Stimulated activated CD4-positive, alpha-beta T cell treated with anti-CD3 and anti-CD28 coated beads, Interleukin-1b, Interleukin-23, amount 100 ng/mL, for 1 hour (primary cell): ENCODE results near the gene IL10RB.
"Not testable (repeated sequence)": the region's sequence is repeated elsewhere in the genome, so short reads cannot be mapped to it uniquely, and the experiment has no call there.

ENCODE experiments used
- DNase-seq, 2 donors: peaks; one replicate each; pipeline ENCODE4 v3.0.0-alpha.2; 2020; ENCODE audit warnings: low read depth in 2 of 2

The IL10RB gene

DNA sequence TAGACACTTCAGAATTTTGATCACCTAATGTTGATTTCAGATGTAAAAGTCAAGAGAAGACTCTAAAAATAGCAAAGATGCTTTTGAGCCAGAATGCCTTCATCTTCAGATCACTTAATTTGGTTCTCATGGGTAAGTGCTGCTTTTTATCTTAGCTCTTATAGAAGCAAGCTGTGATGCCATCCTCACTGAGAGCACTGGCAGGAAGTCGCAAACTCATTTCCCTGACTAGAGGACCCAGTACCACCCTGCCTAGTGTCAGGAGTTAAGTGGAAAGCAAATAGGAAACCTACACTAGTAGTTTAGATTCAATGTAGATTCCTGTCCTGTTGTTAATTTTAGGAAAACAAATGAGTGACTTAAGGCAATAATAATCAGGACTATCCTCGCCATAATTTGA, 24.3 kb upstream of the IL10RB start:
- DNase-seq: no peak

- not testable (repeated sequence) for DNase-seq
These were observed 23.3 kb upstream of the IL10RB start for GRCh38 chr21:33242846-33243245.

GRCh38 chr21:33244082-33244778, 21.9 kb upstream of the IL10RB start:
- DNase-seq: no peak

DNA sequence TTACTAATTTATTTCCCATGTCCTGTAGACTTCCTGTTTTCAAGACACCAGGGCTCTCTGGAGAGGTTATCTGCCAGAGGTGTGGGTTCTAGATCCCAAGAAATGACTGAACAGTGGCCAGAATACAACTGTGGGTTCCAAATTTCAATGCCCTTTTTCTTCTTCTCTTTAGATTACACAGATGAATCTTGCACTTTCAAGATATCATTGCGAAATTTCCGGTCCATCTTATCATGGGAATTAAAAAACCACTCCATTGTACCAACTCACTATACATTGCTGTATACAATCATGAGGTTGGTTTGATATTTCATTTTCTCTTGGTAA, 21.4 kb upstream of the IL10RB start:
- no peak for DNase-seq

GRCh38 chr21:33245289-33245918, 20.8 kb upstream of the IL10RB start:
- DNase-seq: no peak

GRCh38 chr21:33246506-33246905, 19.7 kb upstream of the IL10RB start:
- no peak for DNase-seq

DNA sequence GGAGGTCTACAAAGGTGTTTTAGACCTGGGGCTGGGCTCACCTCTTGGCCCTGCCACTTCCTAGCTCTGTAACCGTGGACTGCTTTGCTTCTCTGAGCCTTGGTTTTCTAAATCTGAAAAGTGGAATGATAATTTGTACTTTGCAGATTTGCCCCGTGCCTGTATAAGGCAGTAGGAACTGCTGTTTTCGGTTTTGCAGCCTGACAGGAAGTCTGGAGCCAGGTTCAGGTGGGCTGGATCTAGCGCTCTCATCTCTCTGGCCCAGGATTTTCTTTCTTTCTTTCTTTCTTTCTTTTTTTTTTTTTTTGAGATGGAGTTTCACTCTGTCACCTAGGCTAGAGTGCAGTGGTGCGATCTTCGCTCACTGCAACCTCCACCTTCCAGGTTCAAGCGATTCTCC, 19.2 kb upstream of the IL10RB start:
- DNase-seq: no peak

DNA sequence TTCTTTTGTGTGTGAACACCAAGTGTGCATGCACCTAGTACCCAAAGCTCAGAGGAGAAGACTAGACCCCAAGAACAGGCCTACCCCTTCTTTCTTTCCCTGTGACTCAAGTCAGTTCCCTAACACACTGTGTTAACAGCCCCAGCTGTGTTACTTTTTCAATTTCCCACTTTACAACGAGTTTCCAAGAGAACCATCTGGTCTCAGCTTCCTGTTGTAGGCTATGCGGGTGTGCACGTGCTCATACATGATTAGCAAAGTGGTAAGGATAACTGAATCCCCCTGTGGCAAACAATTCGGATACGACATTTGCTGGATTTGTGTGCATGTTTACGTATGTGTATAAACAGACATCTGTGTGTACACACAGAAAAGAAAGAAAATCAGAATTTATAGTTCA, 18.6 kb upstream of the IL10RB start:
- no peak for DNase-seq

DNA sequence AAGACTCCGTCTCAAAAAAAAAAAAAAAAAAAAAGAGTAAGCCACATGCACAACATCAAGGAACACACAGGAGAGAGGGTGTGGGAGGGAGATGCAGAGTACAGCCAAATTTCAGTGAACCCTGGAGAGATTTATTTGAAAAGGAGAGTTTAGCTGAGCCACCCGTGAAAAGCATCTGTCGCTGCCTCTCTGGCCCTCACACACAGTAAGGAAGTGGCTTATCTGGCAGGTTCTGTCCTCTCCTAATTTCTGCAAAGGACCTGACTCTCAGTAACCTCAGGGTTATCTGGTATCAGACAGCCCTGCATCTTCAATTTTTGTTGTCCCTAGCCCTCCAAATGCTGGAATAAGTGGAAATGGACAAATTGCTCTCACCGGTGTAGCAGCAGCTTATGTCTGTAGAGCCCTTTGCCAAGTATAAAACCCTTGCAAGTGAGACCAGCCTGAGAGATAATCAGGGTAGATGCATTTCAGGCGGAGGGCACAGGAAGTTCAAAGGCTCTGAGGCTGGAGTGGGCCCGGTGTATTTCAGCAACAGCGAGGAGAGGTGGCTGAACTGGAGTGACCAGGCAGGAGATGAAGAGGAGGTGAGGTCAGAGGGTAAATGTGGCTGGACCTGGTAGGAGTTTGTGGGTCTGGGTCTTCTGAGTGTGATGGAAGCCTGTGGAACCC, 16.7 kb upstream of the IL10RB start:
- no peak for DNase-seq

- DNase-seq: no peak
These were observed 15.0 kb upstream of the IL10RB start for GRCh38 chr21:33251119-33251518.

DNA sequence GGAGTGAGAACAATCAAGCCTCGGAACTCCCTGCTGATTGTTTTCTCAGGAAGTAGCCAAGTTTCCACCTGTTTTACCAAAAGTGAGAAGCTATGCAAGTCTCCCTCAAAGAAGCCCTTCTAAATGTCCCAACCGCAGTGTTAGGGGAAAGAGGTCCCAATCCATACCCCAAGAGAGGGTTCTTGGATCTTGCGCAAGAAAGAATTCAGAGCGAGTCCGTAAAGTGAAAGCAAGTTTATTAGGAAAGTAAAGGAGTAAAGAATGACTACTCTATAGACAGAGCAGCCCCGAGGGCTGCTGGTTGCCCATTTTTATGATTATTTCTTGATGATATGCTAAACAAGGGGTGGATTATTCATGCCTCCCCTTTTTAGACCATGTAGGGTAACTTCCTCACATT, 12.8 kb upstream of the IL10RB start:
- not testable (repeated sequence) for DNase-seq

DNA sequence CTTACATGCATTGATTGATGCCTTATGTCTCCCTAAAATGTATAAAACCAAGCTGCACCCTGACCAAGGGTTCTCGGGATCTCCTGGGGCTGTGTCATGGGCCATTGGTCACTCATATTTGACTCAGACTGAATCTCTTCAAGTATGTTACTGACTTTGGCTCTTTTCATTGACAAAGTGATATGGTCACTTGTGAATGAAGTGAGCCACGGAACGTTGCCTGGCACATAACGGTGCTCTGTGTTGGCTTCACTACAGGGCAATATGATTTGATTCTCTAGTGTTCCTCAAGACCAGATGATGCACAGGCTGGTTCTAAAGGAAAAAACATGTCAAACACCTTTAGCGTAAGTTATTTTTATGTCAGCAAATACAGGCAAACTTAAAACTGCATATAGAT, 11.4 kb upstream of the IL10RB start:
- DNase-seq: no peak

DNA sequence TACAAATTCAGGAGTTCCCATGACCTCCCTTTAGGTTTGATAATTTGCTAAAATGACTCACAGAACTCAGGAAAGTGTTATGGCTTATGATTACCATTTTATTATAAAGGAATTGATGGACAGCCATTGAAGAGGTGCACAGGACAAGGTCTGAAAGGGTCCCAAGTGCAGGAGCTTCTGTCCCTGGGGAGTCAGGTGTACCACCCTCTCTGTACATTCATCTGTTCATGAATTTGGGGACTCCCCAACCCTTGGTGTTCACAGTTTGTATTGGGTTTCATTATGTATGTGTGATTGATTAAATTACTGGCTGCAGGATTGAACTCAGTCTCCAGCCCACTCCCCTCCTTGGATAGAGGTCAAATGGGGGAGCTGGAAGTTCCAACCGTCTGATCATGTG, 10.8 kb upstream of the IL10RB start:
- no peak for DNase-seq

GRCh38 chr21:33256019-33256418, 10.1 kb upstream of the IL10RB start:
- DNase-seq: no peak

- DNase-seq: no peak
These were observed 8.9 kb upstream of the IL10RB start for GRCh38 chr21:33257094-33257803.

- DNase-seq: no peak
These were observed 7.7 kb upstream of the IL10RB start for GRCh38 chr21:33258475-33258874.

DNA sequence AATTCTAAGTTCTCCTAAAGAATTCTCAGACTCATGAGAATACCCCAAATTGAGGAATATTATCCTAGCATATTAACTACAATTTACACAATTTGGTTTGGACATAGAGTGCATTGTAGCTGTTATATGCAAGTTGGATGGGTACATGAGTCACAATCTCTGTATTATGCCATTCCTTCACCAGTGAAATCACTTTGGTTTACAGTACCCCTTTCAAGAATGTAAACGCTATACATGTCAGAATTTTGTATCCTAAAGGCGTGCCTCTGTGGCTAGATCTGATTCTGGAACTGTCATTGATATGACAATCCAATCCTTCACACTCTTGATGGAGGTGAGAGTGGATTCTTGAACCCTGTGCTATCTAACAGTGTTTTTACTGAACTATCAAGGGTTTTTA, 6.7 kb upstream of the IL10RB start:
- no peak for DNase-seq

GRCh38 chr21:33259995-33260394, 6.2 kb upstream of the IL10RB start:
- DNase-seq: no peak

DNA sequence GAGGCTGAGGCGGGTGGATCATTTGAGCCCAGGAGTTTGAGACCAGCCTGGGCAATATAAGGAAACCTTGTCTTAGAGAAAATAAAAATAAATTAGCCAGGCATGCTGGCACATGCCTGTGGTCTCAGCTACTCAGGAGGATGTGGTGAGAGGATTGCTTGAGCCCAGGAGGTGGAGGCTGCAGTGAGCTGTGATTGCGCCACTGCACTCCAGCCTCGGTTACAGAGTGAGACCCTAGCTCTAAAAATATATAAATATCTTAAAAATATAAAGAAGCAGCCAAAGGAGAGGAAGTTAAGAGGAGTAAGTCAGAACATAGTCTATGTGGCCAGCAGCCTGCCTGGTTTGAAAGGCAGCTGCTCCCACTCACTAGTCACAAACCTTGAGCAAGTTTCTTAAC, 4.5 kb upstream of the IL10RB start:
- DNase-seq: no peak

DNA sequence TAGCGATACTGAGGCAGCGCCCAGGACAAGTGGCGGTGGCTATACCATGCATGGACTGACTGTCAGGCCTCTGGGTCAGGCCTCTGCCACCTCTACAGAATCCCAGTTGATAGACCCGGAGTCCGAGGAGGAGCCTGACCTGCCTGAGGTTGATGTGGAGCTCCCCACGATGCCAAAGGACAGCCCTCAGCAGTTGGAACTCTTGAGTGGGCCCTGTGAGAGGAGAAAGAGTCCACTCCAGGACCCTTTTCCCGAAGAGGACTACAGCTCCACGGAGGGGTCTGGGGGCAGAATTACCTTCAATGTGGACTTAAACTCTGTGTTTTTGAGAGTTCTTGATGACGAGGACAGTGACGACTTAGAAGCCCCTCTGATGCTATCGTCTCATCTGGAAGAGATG, 3.2 kb upstream of the IL10RB start:
- no peak for DNase-seq

DNA sequence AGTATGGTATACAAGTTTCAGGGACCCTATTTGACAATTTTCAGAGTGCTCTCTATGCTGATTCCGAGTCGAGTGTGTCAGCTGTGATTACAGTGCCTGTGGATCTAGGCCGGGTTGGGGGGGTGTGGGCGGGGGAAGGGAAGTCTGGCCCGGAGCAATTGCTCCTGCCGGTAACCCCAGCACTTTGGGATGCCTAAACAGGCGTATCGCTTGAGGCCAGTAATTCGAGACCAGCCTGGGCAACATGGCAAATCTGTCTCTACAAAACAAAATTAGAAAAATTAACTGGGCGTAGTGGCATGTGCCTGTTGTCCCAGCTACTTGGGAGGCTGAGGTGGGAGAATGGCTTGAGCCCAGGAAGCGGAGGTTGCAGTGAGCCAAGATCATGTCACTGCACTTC, 1.6 kb upstream of the IL10RB start:
- no peak for DNase-seq

- no peak for DNase-seq
These were observed 510 bp upstream of the IL10RB start for GRCh38 chr21:33265664-33266049.

DNA sequence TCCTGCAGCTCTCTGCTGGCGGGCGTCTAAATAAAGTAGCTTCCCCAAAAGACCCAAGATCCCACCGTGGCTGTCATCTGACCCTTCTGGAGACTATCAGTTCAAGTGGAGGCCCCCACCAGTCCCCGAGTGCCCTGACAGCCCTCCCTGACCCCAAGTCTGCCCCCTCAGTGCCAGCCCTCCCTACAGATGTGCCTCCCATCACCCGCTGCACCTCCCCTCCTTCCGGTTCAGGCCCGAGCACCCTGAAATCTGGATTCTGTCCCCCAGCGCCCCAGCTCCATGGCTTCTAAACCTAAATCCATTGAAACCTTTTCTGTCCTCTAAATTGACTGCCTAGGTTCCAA, 595 bp downstream of the IL10RB start:
- DNase-seq: no peak
